PC-3 (cell line): ENCODE results near the gene HSPA1L. TPM values are rescaled to one million over a fixed set of nuclear protein-coding genes. Genes with fewer than 3 reads are reported as not detected.
A peak's percentile ranks its signal among the peaks of the same experiment; 100 is the strongest.

Experiments used
- ATAC-seq: fragments of 200-7000 bp; cut with Tn5 transposase; 2 replicates; pipeline ENCODE4 v1.9.1; 2020; ENCODE audit warnings: mild to moderate bottlenecking, moderate library complexity
- BruUV-seq: library from RNA; stranded (reverse); fragments of 400-500 nt; replicated peaks from 2 replicates; lab custom pipeline; 2021; lab: Mats Ljungman, UMichigan
- CTCF ChIA-PET: fragments of 300-600 bp; sonication (Branson Sonifier 250); formaldehyde crosslinking; loops from one replicate; lab custom pipeline; 2022; ENCODE audit warnings: antibody characterized with exemption; lab: Charles Lee
- POLR2A ChIA-PET: fragments of 300-600 bp; sonication (Branson Sonifier 250); formaldehyde crosslinking; loops from one replicate; lab custom pipeline; 2022; ENCODE audit warnings: antibody characterized with exemption; ENCODE audit not compliant: unreplicated experiment; lab: Charles Lee
- DNase-seq: peaks from one replicate; pipeline ENCODE4 v3.0.0-alpha.2; 2015
- H2AFZ ChIP-seq: fragments of 300-600 bp; sonication (generic); 2 replicates; pipeline ENCODE4 v1.6.0; 2016; ENCODE audit warnings: antibody characterized with exemption, low read length
- H3F3A ChIP-seq: fragments of 300-600 bp; sonication (generic); one replicate; pipeline ENCODE4 v1.6.0; 2017; ENCODE audit warnings: antibody characterized with exemption, low read length, control low read depth, mild to moderate bottlenecking; ENCODE audit not compliant: unreplicated experiment
- H3K27ac ChIP-seq: fragments of 300-600 bp; sonication (generic); 2 replicates; pipeline ENCODE4 v1.5.1; 2016; ENCODE audit warnings: mild to moderate bottlenecking, low read length
- H3K27me3 ChIP-seq: fragments of 300-600 bp; sonication (generic); 2 replicates; pipeline ENCODE4 v1.6.1; 2016; ENCODE audit warnings: low read length, mixed read lengths
- H3K36me3 ChIP-seq: fragments of 300-600 bp; sonication (generic); 2 replicates; pipeline ENCODE4 v1.6.1; 2016; ENCODE audit warnings: low read depth, mixed run types, low read length, mixed read lengths
- H3K4me1 ChIP-seq: fragments of 300-600 bp; sonication (generic); 2 replicates; pipeline ENCODE4 v1.5.1; 2016; ENCODE audit warnings: low read length; ENCODE audit not compliant: insufficient read depth
- H3K4me2 ChIP-seq: fragments of 300-600 bp; sonication (generic); 2 replicates; pipeline ENCODE4 v1.6.0; 2016; ENCODE audit warnings: low read length
- H3K4me3 ChIP-seq: fragments of 300-600 bp; sonication (generic); 2 replicates; pipeline ENCODE4 v1.5.1; 2016; ENCODE audit warnings: mild to moderate bottlenecking, low read length, mixed read lengths
- H3K79me2 ChIP-seq: fragments of 300-600 bp; sonication (generic); 2 replicates; pipeline ENCODE4 v1.6.1; 2017; ENCODE audit warnings: low read length, mixed read lengths
- H3K9ac ChIP-seq: fragments of 300-600 bp; sonication (generic); 2 replicates; pipeline ENCODE4 v1.6.0; 2016; ENCODE audit warnings: mild to moderate bottlenecking, low read length
- H3K9me2 ChIP-seq: fragments of 300-600 bp; sonication (generic); replicated peaks from 2 replicates; pipeline ENCODE4 v1.6.1; 2016; ENCODE audit warnings: mixed run types, low read length, mixed read lengths
- H3K9me3 ChIP-seq: fragments of 300-600 bp; sonication (generic); 2 replicates; pipeline ENCODE4 v1.6.1; 2016; ENCODE audit warnings: low read length, mixed read lengths
- H4K20me1 ChIP-seq: fragments of 300-600 bp; sonication (generic); 2 replicates; pipeline ENCODE4 v1.6.1; 2016; ENCODE audit warnings: low read length, mixed read lengths
- CTCF ChIP-seq: fragments of 300-600 bp; sonication (generic); conservative IDR thresholded peaks from 2 replicates; pipeline ENCODE4 v1.5.1; 2017; ENCODE audit warnings: antibody characterized with exemption, low read depth, mild to moderate bottlenecking, low read length
- EZH2 ChIP-seq: fragments of 300-600 bp; sonication (generic); IDR thresholded peaks from one replicate; pipeline ENCODE4 v1.6.1; 2017; ENCODE audit warnings: antibody characterized with exemption, mild to moderate bottlenecking, low read length; ENCODE audit not compliant: unreplicated experiment
- EZH2phosphoT487 ChIP-seq: fragments of 300-600 bp; sonication (generic); IDR thresholded peaks from 2 replicates; pipeline ENCODE4 v1.6.1; 2018; ENCODE audit warnings: mild to moderate bottlenecking, antibody characterized with exemption, low read length, borderline replicate concordance
- intact Hi-C: fragments of 100-400 bp; cut with micrococcal nuclease; formaldehyde crosslinking; loops from 2 replicates; pipeline ENCODE4 v1.9.0; 2023
- total RNA-seq: library from RNA; depleted of rRNA; stranded (reverse); fragments of >200 nt; gene quantifications from 2 replicates; pipeline ENCODE4 v1.2.3, GENCODE V29; 2014

The HSPA1L gene
- total RNA-seq, 1 experiment from 2014 or later, result 0.26 TPM

GRCh38 chr6:31777667-31778050 is 37.4 kb downstream of the HSPA1L start:
- ATAC-seq (no peak), DNase-seq (no peak)
- H3K4me1 ChIP-seq, result peaks cover 29% of the 10 kb centered on the region
- CTCF ChIA-PET, result interaction anchor here (0.6 kb wide), 1 partner anchor 32 kb away, joined by 4 read pairs; no protein-coding TSS in a partner anchor
- intact Hi-C loops, result no loop called here
- H3K27me3 ChIP-seq, result no peaks in the 10 kb centered on the region
- no peak overlapping the region for H3K4me3 ChIP-seq
- no peaks in the 10 kb centered on the region for H3K79me2 ChIP-seq
- no peak overlapping the region for H2AFZ ChIP-seq
- peaks cover 3% of the 10 kb centered on the region for H3F3A ChIP-seq
- H3K4me2 ChIP-seq, result peak overlapping the region; percentile 79
- TF ChIP-seq CTCF (no peak), EZH2 (no peak), EZH2phosphoT487 (no peak)
- H3K36me3 ChIP-seq, result peaks cover 40% of the 10 kb centered on the region; the same call in 1 of the 2 replicates
- H4K20me1 ChIP-seq, result no peaks in the 10 kb centered on the region
- no peaks in the 10 kb centered on the region for H3K9me2 ChIP-seq
- H3K9ac ChIP-seq, result no peak overlapping the region
- no TSS peak for BruUV-seq
- H3K9me3 ChIP-seq, result no peaks in the 10 kb centered on the region
- POLR2A ChIA-PET, result interaction anchor here (0.6 to 0.9 kb wide), 2 partner anchors 18 to 1520 kb away, joined by 3 read pairs; partner anchors contain the start of gene VARS1
- H3K27ac ChIP-seq, result peak overlapping the region; percentile 69

- Histone ChIP-seq H3K79me2 (no peaks in the 10 kb centered on the region), H3K9me2 (no peaks in the 10 kb centered on the region), H3F3A (peaks cover 3% of the 10 kb centered on the region), H3K36me3 (peaks cover 35% of the 10 kb centered on the region; the same call in 1 of the 2 replicates), H3K4me2 (peak within 1 kb of the TSS; percentile 79), H2AFZ (no peak within 1 kb of the TSS), H4K20me1 (no peaks in the 10 kb centered on the region), H3K4me1 (peaks cover 29% of the 10 kb centered on the region), H3K4me3 (peak within 1 kb of the TSS; percentile 43), H3K27ac (peak within 1 kb of the TSS; percentile 69), H3K27me3 (no peaks in the 10 kb centered on the region), H3K9ac (peak within 1 kb of the TSS; percentile 50), H3K9me3 (no peaks in the 10 kb centered on the region)
- no TSS peak for BruUV-seq
- intact Hi-C loops, result no loop called here
- POLR2A ChIA-PET, result interaction anchor here (0.6 to 0.9 kb wide), 2 partner anchors 18 to 1521 kb away, joined by 3 read pairs; partner anchors contain the start of gene VARS1
- CTCF ChIA-PET, result interaction anchor here (0.6 kb wide), 2 partner anchors 12 to 31 kb away, joined by 4 read pairs; no protein-coding TSS in a partner anchor
- peak; percentile 88 for DNase-seq
- ATAC-seq, result peak; percentile 79
- TF ChIP-seq CTCF, result no peak
- no peak for TF ChIP-seq EZH2
- TF ChIP-seq EZH2phosphoT487, result no peak
Observed at GRCh38 chr6:31776989-31777666, 38.0 kb downstream of the HSPA1L start, which contains the start of gene VWA7. Gene VWA7 (minus strand): TSS chr6:31777328. CDS start chr6:31776779, 549 bp downstream.
